Mesothelial cell of epicardium (in vitro differentiated cells): Measurements from ENCODE around the gene OAF. TPM values are rescaled to one million over a fixed set of nuclear protein-coding genes. Genes with fewer than 3 reads are reported as not detected.

Experiments
- DNase-seq, 2 experiments: peaks; one replicate each; pipeline ENCODE4 v3.0.0; 2021; ENCODE audit warnings: low spot score in 2 of 2; ENCODE audit not compliant: unreplicated experiment in 2 of 2
- H3K27ac Mint-ChIP-seq: 2 replicates; pipeline ENCODE4 v1.8.0; 2021; ENCODE audit warnings: mixed read lengths
- H3K27me3 Mint-ChIP-seq: 2 replicates; pipeline ENCODE4 v1.8.0; 2021; ENCODE audit warnings: low read depth, mixed read lengths
- H3K36me3 Mint-ChIP-seq: 2 replicates; pipeline ENCODE4 v1.8.0; 2021; ENCODE audit warnings: mixed read lengths
- H3K4me1 Mint-ChIP-seq: 2 replicates; pipeline ENCODE4 v1.8.0; 2021; ENCODE audit warnings: mixed read lengths
- H3K4me3 Mint-ChIP-seq: 2 replicates; pipeline ENCODE4 v1.8.0; 2021; ENCODE audit warnings: mild to moderate bottlenecking, moderate library complexity, mixed read lengths
- H3K9me3 Mint-ChIP-seq: 2 replicates; pipeline ENCODE4 v1.8.0; 2021; ENCODE audit warnings: mixed read lengths
- total RNA-seq: library from RNA; stranded (reverse); gene quantifications from 3 replicates; pipeline ENCODE4 v1.2.1, GENCODE V29; 2021
- TF ChIP-seq, protein P1 (sequence below): fragments of 200-600 bp; sonication (generic); IDR thresholded peaks from one replicate; pipeline ENCODE4 v1.5.0; 2021; ENCODE audit warnings: antibody characterized with exemption; ENCODE audit not compliant: unreplicated experiment

OAF gene
- total RNA-seq, 1 donor from 2014 or later = 32.2 TPM

DNA sequence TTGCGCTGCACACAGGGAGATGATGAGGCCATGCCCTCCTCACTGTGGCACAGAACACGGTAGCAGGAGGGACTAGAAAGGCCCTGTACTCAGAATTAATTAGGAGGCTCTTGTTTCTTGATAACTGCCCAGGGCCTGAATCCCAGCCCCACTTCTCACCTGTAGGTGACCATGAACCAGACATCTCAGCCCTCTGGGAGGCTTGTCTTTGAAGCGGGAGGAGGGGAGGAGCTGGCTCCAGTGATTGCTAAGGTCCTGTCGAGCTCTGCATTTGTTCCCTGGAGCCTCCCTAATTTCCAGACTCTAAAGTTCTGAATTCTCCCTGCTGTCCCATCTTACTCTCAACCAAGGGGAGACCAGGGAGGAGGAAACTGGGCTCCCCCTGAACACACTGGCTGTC, 19.8 kb upstream of the OAF start:
- peaks cover 8% of the 10 kb centered on the region for H3K27me3 Mint-ChIP-seq
- H3K27ac Mint-ChIP-seq = no peak overlapping the region
- TF ChIP-seq, protein P1, sequence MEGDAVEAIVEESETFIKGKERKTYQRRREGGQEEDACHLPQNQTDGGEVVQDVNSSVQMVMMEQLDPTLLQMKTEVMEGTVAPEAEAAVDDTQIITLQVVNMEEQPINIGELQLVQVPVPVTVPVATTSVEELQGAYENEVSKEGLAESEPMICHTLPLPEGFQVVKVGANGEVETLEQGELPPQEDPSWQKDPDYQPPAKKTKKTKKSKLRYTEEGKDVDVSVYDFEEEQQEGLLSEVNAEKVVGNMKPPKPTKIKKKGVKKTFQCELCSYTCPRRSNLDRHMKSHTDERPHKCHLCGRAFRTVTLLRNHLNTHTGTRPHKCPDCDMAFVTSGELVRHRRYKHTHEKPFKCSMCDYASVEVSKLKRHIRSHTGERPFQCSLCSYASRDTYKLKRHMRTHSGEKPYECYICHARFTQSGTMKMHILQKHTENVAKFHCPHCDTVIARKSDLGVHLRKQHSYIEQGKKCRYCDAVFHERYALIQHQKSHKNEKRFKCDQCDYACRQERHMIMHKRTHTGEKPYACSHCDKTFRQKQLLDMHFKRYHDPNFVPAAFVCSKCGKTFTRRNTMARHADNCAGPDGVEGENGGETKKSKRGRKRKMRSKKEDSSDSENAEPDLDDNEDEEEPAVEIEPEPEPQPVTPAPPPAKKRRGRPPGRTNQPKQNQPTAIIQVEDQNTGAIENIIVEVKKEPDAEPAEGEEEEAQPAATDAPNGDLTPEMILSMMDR = no peak
- DNase-seq = no peak
- no peaks in the 10 kb centered on the region for H3K9me3 Mint-ChIP-seq
- peaks cover 26% of the 10 kb centered on the region for H3K4me1 Mint-ChIP-seq
- H3K4me3 Mint-ChIP-seq = no peak overlapping the region
- no peaks in the 10 kb centered on the region for H3K36me3 Mint-ChIP-seq

DNA sequence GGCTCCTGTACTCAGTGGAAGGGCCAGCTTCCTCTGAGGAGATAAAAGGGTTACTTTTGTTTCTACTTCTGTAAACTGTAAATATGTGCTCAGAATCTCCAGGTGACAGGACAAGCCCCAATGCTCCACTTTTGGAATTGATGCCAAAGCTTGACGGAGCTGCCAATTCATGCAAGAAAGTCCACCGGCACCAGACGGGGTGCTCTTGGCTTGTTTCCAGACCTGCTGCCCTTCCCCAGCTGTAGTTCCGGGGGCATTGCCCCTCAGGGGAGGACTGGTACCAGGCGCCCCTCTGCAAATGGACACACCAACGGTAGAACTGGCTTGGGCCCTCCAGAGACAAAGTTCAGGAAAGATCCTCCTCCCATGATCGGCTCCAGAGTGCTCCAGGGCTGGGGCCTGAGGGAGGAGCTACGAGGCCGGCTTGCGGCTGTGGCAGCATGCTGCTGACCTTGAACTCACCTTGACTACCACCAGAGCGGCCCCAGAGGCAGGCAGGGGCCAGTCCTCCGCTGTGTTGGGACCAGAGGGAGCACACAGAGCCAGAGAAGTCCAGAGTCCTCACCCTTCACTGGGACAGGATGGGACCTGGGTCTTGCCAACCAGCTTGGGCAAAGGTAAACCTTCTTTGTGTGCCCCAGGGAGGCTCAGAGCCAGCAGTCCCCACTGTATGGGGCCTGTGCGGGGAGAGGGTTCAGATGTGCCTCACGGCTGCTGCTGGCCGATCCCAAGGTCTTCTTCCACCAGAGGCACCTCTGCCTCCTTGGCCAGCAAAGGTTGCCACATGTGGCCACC, 17.8 kb upstream of the OAF start:
- TF ChIP-seq, protein P1 = no peak
- H3K4me1 Mint-ChIP-seq = peaks cover 18% of the 10 kb centered on the region
- H3K27me3 Mint-ChIP-seq = peaks cover 14% of the 10 kb centered on the region
- H3K9me3 Mint-ChIP-seq = no peaks in the 10 kb centered on the region
- no peak overlapping the region for H3K4me3 Mint-ChIP-seq
- no peak overlapping the region for H3K27ac Mint-ChIP-seq
- H3K36me3 Mint-ChIP-seq = no peaks in the 10 kb centered on the region
- DNase-seq = no peak

DNA sequence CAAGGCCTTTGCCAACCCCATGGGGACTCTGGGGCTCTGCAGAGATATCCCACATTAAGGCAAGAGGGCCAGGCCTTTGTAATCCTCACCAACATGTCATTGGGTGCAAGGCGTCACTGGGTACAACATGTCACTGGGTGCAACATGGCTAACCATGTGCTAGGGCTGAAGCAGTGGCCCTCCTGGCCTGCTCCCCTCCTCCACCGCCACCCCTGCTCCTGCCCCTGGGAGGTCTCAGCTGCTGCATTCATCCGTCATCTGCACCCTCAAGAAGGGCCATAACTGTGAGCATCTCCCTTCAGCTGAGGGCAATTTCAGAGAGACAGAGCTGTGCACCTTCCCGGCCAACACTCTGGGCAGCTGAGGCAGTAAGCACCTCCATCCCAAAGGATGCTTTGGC, 16.7 kb upstream of the OAF start:
- Mint-ChIP-seq H3K27ac (no peak overlapping the region), H3K4me3 (no peak overlapping the region), H3K36me3 (no peaks in the 10 kb centered on the region), H3K9me3 (no peaks in the 10 kb centered on the region), H3K4me1 (peaks cover 19% of the 10 kb centered on the region), H3K27me3 (peaks cover 14% of the 10 kb centered on the region)
- DNase-seq = no peak
- TF ChIP-seq, protein P1 = no peak

DNA sequence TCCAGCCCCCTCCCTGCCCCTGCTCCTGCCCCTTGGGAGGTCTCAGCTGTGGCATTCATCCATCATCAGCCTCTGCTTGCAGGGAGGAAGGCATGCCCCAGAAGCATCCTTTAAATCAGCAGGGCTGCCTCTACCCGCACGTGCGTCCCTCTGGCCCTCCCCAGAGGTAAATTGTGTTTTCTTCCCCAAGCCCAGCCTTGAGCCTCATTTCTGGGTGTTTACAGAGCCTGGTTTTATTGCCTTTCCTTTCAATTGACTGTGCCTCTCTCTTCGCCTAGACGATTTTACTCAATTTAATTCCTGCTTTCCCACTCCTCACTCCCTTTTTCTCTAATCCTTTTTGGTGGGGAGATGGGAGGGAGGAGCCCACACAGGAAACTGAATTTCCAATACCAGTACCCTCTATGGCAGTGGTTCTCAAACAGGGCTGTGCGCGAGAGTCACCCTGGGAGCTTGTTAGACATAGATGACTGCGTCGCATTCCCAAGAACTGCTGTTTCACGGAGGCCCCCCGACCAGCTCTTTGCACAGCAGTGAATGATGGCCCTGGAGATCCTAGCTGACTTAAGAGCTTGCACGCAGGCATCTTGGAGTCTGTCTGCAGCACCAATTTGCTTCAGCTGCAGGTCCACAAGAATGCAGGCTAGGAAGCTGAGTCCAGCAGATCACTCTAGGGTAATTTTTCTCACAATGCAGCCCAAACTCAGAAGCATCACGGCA, 15.1 kb upstream of the OAF start:
- Mint-ChIP-seq H3K27me3 (peaks cover 23% of the 10 kb centered on the region), H3K4me1 (peaks cover 19% of the 10 kb centered on the region)

DNA sequence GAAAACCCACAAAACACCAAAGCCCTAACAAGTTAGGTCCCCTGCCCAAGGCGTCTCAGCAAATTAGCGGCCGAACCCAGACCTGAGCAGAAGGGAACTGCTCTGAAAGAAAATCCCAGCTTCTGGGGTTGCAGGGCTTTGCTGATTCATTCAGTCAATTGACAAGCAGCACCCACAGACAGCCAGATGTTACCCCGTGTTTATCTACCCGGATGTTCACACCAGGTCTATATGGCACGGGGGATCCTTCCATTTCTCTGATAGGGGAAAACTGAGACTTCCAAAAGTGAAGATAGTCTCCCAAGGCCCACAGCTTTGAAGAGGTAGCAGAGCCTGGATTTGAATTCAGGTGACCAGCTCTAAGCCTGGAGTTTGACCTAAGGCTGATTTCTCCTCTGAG, 14.0 kb upstream of the OAF start:
- H3K36me3 Mint-ChIP-seq = no peaks in the 10 kb centered on the region
- no peak for DNase-seq
- no peak overlapping the region for H3K4me3 Mint-ChIP-seq
- H3K27ac Mint-ChIP-seq = no peak overlapping the region
- TF ChIP-seq, protein P1 = no peak
- peaks cover 27% of the 10 kb centered on the region for H3K27me3 Mint-ChIP-seq
- H3K4me1 Mint-ChIP-seq = peaks cover 19% of the 10 kb centered on the region
- no peaks in the 10 kb centered on the region for H3K9me3 Mint-ChIP-seq

More for the DNA sequence above, 15.1 kb upstream of the OAF start:
- H3K9me3 Mint-ChIP-seq = no peaks in the 10 kb centered on the region
- TF ChIP-seq, protein P1 = no peak
- H3K27ac Mint-ChIP-seq = peak overlapping the region; percentile 95
- H3K36me3 Mint-ChIP-seq = no peaks in the 10 kb centered on the region
- DNase-seq = no peak
- no peak overlapping the region for H3K4me3 Mint-ChIP-seq
